ENCODE data around the gene NOSIP.

The NOSIP gene

GRCh38 chr19:49506575-49507105, 73.7 kb downstream of the NOSIP start:
- Histone ChIP-seq H3K4me1 (ENCODE audit: insufficient read depth, low read length, severe bottlenecking) (no peaks in the 10 kb centered on the region), H3K9me3 (ENCODE audit: low read length) (no peaks in the 10 kb centered on the region), H3K36me3 (ENCODE audit: insufficient read depth, low read length) (no peaks in the 10 kb centered on the region), H3K27ac (ENCODE audit: low read depth, low read length, poor library complexity, severe bottlenecking) (no peak overlapping the region), H3K4me3 (ENCODE audit: low read depth, low read length, poor library complexity, severe bottlenecking) (no peak overlapping the region), H4K20me1 (ENCODE audit: insufficient read depth, low read length) (no peaks in the 10 kb centered on the region), H2AFZ (ENCODE audit: low read length) (no peak overlapping the region), H3F3A (ENCODE audit: insufficient read depth, low read length) (no peaks in the 10 kb centered on the region), H3K4me2 (ENCODE audit: low read length) (no peak overlapping the region), H3K9me2 (ENCODE audit: low read depth, low read length) (no peaks in the 10 kb centered on the region), H3K79me2 (ENCODE audit: insufficient read depth, low read length) (no peaks in the 10 kb centered on the region), H3K9ac (ENCODE audit: low read length) (no peak overlapping the region), H3K27me3 (ENCODE audit: insufficient read depth, low read length) (no peaks in the 10 kb centered on the region)
- TF ChIP-seq CTCF (IDR thresholded peaks at IDR 0.05; ENCODE audit: low read length) (peak; percentile 90), EZH2 (IDR thresholded peaks at IDR 0.05; ENCODE audit: borderline replicate concordance, low read length) (no peak)

Data from OCI-LY1 (cell line).